Germinal center (tissue), 1 donor: Measurements from ENCODE around the gene ACTL6B.

Experiments used
- DNase-seq: peaks from one replicate; pipeline ENCODE4 v3.0.0; 2012; ENCODE audit warnings: mixed read lengths, low spot score

ACTL6B gene

DNA sequence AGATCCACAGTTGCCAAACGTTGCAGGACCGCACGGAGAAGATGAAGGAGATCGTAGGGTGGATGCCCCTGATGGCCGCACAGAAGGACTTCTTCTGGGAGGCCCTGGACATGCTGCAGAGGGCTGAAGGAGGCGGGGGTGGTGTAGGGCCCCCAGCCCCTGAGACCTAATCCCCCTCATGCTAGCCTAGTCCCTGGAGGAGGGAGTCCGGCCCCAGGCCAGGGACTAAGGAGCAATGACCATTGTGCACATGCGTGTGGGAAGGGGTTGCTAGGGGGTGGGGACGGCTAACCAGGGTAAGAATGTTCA is 55.6 kb downstream of the ACTL6B start:
- no peak for DNase-seq

DNA sequence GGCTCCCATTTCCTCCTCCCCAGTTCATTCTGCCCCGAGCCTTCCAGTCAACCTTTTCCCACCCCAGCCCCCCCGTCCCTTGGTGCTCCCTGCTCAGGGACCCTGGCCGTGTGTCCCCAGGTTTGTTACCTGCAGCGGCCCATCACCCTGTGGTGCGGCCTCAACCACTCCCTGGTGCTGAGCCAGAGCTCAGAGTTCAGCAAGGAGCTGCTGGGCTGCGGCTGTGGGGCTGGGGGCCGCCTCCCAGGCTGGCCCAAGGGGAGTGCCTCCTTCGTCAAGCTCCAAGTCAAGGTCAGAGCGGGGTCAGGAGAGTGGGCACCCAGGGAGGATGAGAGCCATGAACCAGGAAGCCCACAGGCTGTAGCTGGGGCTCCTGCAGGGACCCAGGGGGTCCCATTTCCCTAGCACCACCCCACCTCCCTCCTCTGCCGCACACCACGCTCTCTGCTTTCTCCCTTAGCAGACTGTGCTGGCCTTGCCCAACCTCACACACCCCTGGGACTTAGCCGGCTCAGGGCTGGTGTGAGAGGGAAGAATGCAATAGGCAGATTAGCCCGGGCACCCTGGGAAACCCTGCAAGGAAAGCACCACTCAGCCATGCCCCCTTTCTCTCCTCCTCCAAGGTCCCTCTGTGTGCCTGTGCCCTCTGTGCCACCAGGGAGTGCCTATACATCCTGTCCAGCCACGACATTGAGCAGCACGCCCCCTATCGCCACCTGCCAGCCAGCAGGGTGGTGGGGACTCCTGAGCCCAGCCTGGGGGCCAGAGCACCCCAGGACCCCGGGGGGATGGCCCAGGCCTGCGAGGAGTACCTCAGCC is 56.1 kb downstream of the ACTL6B start:
- DNase-seq: no peak

DNA sequence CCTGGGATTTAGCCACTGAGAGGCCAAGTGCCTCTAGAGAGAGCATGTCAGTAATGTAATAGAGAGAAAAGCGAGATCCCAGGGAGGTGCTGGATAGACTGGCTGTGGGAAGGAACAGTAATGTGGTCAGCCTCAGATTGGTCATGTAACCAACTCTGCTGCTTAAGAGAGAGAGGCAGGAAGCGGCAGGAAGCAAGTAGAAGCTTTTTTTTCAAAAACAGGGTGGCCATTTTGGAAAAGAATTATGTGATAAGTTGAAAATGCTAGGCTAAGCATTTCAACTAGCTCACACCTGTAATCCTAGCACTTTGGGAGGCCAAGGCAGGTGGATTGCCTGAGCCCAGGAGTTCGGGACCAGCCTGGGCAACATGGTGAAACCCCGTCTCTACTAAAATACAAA is 57.8 kb downstream of the ACTL6B start:
- DNase-seq: no peak

DNA sequence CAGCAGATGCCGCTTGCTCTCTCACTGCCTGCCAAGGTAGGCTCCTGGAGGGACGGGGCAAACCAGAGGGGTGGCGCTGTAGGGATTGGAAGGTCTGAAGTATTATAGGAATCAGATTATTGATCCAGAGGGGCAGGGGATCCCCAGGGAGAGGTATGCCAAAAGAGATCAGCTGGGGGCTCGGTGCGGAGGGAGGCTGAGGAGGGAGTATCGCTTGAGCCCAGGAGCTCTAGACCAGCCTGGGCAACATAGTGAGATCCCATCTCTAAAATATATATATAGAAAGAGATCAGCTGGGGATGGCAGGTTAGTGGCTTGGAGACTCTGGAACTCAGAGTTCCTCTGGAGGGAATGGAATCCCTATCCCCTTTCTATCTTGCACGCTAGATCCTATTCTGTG is 61.1 kb downstream of the ACTL6B start:
- no peak for DNase-seq
